Measurements from ENCODE around the gene MAGI1. TPM values are rescaled to one million over a fixed set of nuclear protein-coding genes. Genes with fewer than 3 reads are reported as not detected.

Gene MAGI1
- polyA plus RNA-seq, 1 of the 3 experiments (the other 2 are of a cell fraction) = 10.3 TPM

DNA sequence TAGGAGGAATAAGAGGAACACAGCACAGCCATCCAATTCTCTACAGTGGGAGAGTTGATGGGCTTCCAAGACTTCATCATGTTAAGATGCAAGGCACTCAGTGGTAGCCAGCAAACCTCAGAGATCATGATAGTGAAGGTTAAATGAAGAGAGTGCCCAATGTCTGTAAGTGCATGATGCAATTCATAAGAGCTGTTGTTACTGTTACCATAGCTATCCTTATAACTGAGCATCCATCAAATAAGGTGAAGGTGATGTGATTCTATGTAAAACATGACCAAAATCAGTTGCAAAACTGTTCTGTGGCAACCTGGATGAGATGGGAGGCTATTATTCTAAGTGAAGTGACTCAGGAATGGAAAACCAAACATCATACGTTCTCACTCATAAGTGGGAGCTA, 289.7 kb downstream of the MAGI1 start (continued):
- TF ChIP-seq, protein P1, sequence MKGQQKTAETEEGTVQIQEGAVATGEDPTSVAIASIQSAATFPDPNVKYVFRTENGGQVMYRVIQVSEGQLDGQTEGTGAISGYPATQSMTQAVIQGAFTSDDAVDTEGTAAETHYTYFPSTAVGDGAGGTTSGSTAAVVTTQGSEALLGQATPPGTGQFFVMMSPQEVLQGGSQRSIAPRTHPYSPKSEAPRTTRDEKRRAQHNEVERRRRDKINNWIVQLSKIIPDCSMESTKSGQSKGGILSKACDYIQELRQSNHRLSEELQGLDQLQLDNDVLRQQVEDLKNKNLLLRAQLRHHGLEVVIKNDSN (IDR thresholded peaks at IDR 0.05; ENCODE audit: borderline replicate concordance, low read depth) = no peak
- no peak for TF ChIP-seq POLR2AphosphoS5 (IDR thresholded peaks at IDR 0.05; ENCODE audit: low read depth, low read length)
- no peak for TF ChIP-seq GABPA (IDR thresholded peaks at IDR 0.05; ENCODE audit: low read depth)
- TF ChIP-seq MEF2A (IDR thresholded peaks at IDR 0.05; ENCODE audit: borderline replicate concordance, low read depth) = no peak
- TF ChIP-seq MXI1 (IDR thresholded peaks at IDR 0.05; ENCODE audit: low read depth, low read length) = no peak
- no peak for TF ChIP-seq YY1 (IDR thresholded peaks at IDR 0.05; ENCODE audit: low read depth)
- no peak for TF ChIP-seq REST (IDR thresholded peaks at IDR 0.05; ENCODE audit: low read depth, low read length)

GRCh38 chr3:65748326-65748725, 290.4 kb downstream of the MAGI1 start:
- H4K20me1 ChIP-seq (ENCODE audit: insufficient read depth) = no peaks in the 10 kb centered on the region
- WGBS (ENCODE audit: low lambda C conversion rate) = 90% methylated on average over 1 of the region's 1 CpG

More at GRCh38 chr3:65748326-65748725, 290.4 kb downstream of the MAGI1 start:
- H3K4me2 ChIP-seq = no peak overlapping the region
- H3K9me3 ChIP-seq = no peaks in the 10 kb centered on the region
- H2AFZ ChIP-seq (ENCODE audit: low read depth) = no peak overlapping the region
- peaks cover 6% of the 10 kb centered on the region for H3F3A ChIP-seq (replicated peaks; ENCODE audit: insufficient read depth)
- H3K27ac ChIP-seq (ENCODE audit: low read depth in 2 of 2, low read length in 1 of 2) = no peak overlapping the region
- no peak overlapping the region for H3K9ac ChIP-seq
- no peak for TF ChIP-seq NRF1 (IDR thresholded peaks at IDR 0.05; ENCODE audit: low read depth, low read length)
- TF ChIP-seq SMC3 (IDR thresholded peaks at IDR 0.05; ENCODE audit: low read depth, low read length) = no peak
- no peak for TF ChIP-seq POLR2AphosphoS5 (IDR thresholded peaks at IDR 0.05; ENCODE audit: low read depth, low read length)
- TF ChIP-seq GATA2 (CRISPR knock-in tag; IDR thresholded peaks at IDR 0.05) = no peak
- TF ChIP-seq, protein P2, sequence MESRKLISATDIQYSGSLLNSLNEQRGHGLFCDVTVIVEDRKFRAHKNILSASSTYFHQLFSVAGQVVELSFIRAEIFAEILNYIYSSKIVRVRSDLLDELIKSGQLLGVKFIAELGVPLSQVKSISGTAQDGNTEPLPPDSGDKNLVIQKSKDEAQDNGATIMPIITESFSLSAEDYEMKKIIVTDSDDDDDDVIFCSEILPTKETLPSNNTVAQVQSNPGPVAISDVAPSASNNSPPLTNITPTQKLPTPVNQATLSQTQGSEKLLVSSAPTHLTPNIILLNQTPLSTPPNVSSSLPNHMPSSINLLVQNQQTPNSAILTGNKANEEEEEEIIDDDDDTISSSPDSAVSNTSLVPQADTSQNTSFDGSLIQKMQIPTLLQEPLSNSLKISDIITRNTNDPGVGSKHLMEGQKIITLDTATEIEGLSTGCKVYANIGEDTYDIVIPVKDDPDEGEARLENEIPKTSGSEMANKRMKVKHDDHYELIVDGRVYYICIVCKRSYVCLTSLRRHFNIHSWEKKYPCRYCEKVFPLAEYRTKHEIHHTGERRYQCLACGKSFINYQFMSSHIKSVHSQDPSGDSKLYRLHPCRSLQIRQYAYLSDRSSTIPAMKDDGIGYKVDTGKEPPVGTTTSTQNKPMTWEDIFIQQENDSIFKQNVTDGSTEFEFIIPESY (IDR thresholded peaks at IDR 0.05; ENCODE audit: borderline replicate concordance, low read depth) = no peak
- CTCF ChIA-PET = interaction anchor here (1.8 kb wide), 1 partner anchor 16 kb away, joined by 6 read pairs; no protein-coding TSS in a partner anchor
- H3K27me3 ChIP-seq (ENCODE audit: insufficient read depth) = no peaks in the 10 kb centered on the region
- no peak for DNase-seq
- H3K4me3 ChIP-seq (ENCODE audit: low read depth in 2 of 2, low read length in 1 of 2) = no peak overlapping the region
- H3K79me2 ChIP-seq (ENCODE audit: insufficient read depth) = peaks cover 11% of the 10 kb centered on the region
- H3K4me1 ChIP-seq (ENCODE audit: control insufficient read depth in 1 of 2, insufficient read depth in 2 of 2, low read depth in 1 of 2, low read length in 1 of 2) = peaks cover 1 to 3% of the 10 kb centered on the region in 2 experiments; a peak in 1 of 4 replicates
- H3K36me3 ChIP-seq (replicated peaks in 1 of 2; ENCODE audit: control insufficient read depth in 1 of 2, insufficient read depth in 2 of 2, low read length in 1 of 2) = no peaks in the 10 kb centered on the region
- POLR2A ChIA-PET = no interaction called here
- no peaks in the 10 kb centered on the region for H3K9me2 ChIP-seq

All from SK-N-SH (cell line).